Neutrophil (primary cell): ENCODE measurements around the gene DLX4.

Experiments
- H3K27ac ChIP-seq: fragments of 200-600 bp; sonication (generic); 2 replicates; pipeline ENCODE4 v1.5.1; 2016; ENCODE audit warnings: mild to moderate bottlenecking, moderate library complexity
- H3K27me3 ChIP-seq: fragments of 200-600 bp; sonication (generic); 2 replicates; pipeline ENCODE4 v1.6.0; 2016; ENCODE audit warnings: mild to moderate bottlenecking
- H3K36me3 ChIP-seq: fragments of 200-600 bp; sonication (generic); 2 replicates; pipeline ENCODE4 v1.5.1; 2017
- H3K4me1 ChIP-seq, 2 experiments: fragments of 200-600 bp in 1 of 2; sonication (generic) in 1 of 2; 1 replicate in 1 of 2; 2 replicates in 1 of 2; pipeline versions ENCODE4 v1.5.1 to v1.6.1; 2013 to 2016; ENCODE audit warnings: low read depth in 1 of 2, low read length in 1 of 2, mild to moderate bottlenecking in 1 of 2, moderate library complexity in 1 of 2; ENCODE audit not compliant: control insufficient read depth in 1 of 2, insufficient read depth in 1 of 2
- H3K4me3 ChIP-seq, 2 experiments: fragments of 200-600 bp in 1 of 2; sonication (generic) in 1 of 2; 1 replicate in 1 of 2; 2 replicates in 1 of 2; pipeline ENCODE4 v1.5.1; 2013 to 2016; ENCODE audit warnings: low read depth in 1 of 2, low read length in 1 of 2, mild to moderate bottlenecking in 1 of 2, moderate library complexity in 1 of 2
- H3K9me3 ChIP-seq: fragments of 200-600 bp; sonication (generic); 2 replicates; pipeline ENCODE4 v1.5.1; 2016
- CTCF ChIP-seq: fragments of 200-600 bp; sonication (generic); IDR thresholded peaks from 2 replicates; pipeline ENCODE4 v1.5.1; 2016; ENCODE audit warnings: antibody characterized with exemption

Gene DLX4

DNA sequence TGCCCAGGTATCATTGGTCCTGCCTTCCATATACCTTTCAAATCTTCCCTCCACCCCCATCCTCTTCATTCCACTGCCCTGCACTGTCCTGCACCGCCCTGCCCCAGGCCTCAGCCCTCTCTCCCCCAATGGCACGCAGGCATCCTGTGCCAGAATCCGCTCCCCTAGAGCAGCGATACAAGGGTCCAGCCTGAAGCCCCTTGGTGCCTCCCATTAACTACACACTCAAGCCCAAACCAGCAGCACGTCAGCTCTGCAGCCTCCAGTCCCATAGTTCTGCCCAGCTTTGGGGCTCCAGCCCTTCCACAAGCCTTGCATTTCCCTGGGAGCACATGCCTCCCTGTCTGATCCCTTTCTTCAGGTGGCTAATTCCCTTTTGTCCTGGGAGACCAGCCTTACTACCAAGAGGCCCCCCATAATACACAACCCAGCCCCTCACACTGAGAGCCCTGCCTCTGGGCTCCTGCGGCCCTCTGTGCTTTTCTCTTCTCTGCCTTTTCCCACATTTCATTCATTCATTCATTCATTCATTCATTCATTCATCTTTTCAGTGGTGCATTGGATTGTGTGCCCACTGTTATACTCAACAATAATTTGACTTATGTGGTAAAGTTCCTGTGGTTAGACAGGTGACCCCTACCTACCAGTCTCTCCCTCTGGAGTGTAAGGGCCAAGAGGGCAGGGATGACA is 52.8 kb downstream of the DLX4 start:
- TF ChIP-seq CTCF: no peak
- Histone ChIP-seq H3K9me3 (no peaks in the 10 kb centered on the region), H3K27me3 (peaks cover 45% of the 10 kb centered on the region), H3K27ac (no peak overlapping the region), H3K36me3 (no peaks in the 10 kb centered on the region), H3K4me3 (no peak overlapping the region), H3K4me1 (peaks cover 0 to under 1% of the 10 kb centered on the region in 2 experiments)

GRCh38 chr17:50022463-50023130 is 53.6 kb downstream of the DLX4 start:
- peaks cover 53% of the 10 kb centered on the region for H3K27me3 ChIP-seq
- no peak for TF ChIP-seq CTCF
- H3K27ac ChIP-seq: no peak overlapping the region
- H3K4me1 ChIP-seq: peaks cover 0 to 6% of the 10 kb centered on the region in 2 experiments
- H3K9me3 ChIP-seq: no peaks in the 10 kb centered on the region
- no peak overlapping the region for H3K4me3 ChIP-seq
- H3K36me3 ChIP-seq: no peaks in the 10 kb centered on the region

GRCh38 chr17:50023520-50023919 is 54.5 kb downstream of the DLX4 start:
- TF ChIP-seq CTCF: no peak
- Histone ChIP-seq H3K4me1 (peaks cover 0 to 6% of the 10 kb centered on the region in 2 experiments), H3K27ac (no peak overlapping the region), H3K4me3 (no peak overlapping the region), H3K9me3 (no peaks in the 10 kb centered on the region), H3K27me3 (peaks cover 60% of the 10 kb centered on the region), H3K36me3 (no peaks in the 10 kb centered on the region)
